K562 (cell line): ENCODE data around the gene NUBP2. TPM values are rescaled to one million over a fixed set of nuclear protein-coding genes. Genes with fewer than 3 reads are reported as not detected.

Experiments used
- ATAC-seq: fragments of 200-7000 bp; cut with Tn5 transposase; 3 replicates; pipeline ENCODE4 v1.9.1; 2020; ENCODE audit warnings: moderate library complexity
- BruUV-seq: library from RNA; stranded (reverse); fragments of 400-500 nt; replicated peaks from 2 replicates; lab custom pipeline; 2021; lab: Mats Ljungman, UMichigan
- CTCF ChIA-PET: fragments of 300-600 bp; formaldehyde crosslinking; extraction: SDS; loops from one replicate; lab custom pipeline; 2021; ENCODE audit warnings: low intra/inter-chr PET ratio; lab: Yijun Ruan, JAX
- POLR2A ChIA-PET: fragments of 300-600, 350-650 bp; sonication (Branson Sonifier 250); formaldehyde crosslinking; extraction: SDS; loops from one replicate; lab custom pipeline; 2021; ENCODE audit warnings: antibody characterized with exemption, inconsistent platforms; lab: Yijun Ruan, JAX
- DNase-seq, 4 experiments: peaks; one replicate each; pipeline versions ENCODE4 v3.0.0 to v3.0.0-alpha.2; 2011 to 2018; ENCODE audit warnings: low spot score in 3 of 4, mixed read lengths in 3 of 4; ENCODE audit errors: extremely low read depth in 1 of 4
- FAIRE-seq: peaks from 2 replicates; lab custom pipeline; 2011; peaks lifted over from hg19 to GRCh38; lab: Jason Lieb, UNC
- H2AFZ ChIP-seq: 2 replicates; pipeline ENCODE4 v1.6.0; 2011; ENCODE audit warnings: low read depth, low read length, control low read depth, inconsistent platforms
- H3K27ac ChIP-seq: fragments of 200-600 bp; 3 replicates; pipeline ENCODE4 v1.8.0; 2011; ENCODE audit warnings: low read depth, mild to moderate bottlenecking, control low read depth, inconsistent platforms, low read length, moderate library complexity, mixed read lengths; ENCODE audit errors: extremely low read depth
- H3K27me3 ChIP-seq, 2 experiments: fragments of 300-600 bp in 1 of 2; 2 replicates in 1 of 2; 3 replicates in 1 of 2; pipeline versions ENCODE4 v1.6.0 to v1.8.0; 2011; ENCODE audit warnings: inconsistent platforms in 2 of 2, low read length in 2 of 2, mild to moderate bottlenecking in 1 of 2, mixed read lengths in 1 of 2, moderate library complexity in 1 of 2; ENCODE audit not compliant: control insufficient read depth in 2 of 2, insufficient read depth in 2 of 2
- H3K36me3 ChIP-seq: fragments of 300-600 bp; 3 replicates; pipeline ENCODE4 v1.8.0; 2011; ENCODE audit warnings: mild to moderate bottlenecking, low read length, inconsistent platforms; ENCODE audit not compliant: control insufficient read depth, insufficient read depth
- H3K4me1 ChIP-seq, 2 experiments: fragments of 200-600 bp in 1 of 2; replicated peaks in 1 of 2; 2 replicates in 1 of 2; 3 replicates in 1 of 2; pipeline versions ENCODE4 v1.5.1 to v1.8.0; 2011; ENCODE audit warnings: inconsistent platforms in 2 of 2, low read length in 2 of 2, mild to moderate bottlenecking in 1 of 2, mixed read lengths in 1 of 2, moderate library complexity in 1 of 2; ENCODE audit not compliant: control insufficient read depth in 2 of 2, insufficient read depth in 2 of 2
- H3K4me2 ChIP-seq: 2 replicates; pipeline ENCODE4 v1.6.1; 2011; ENCODE audit warnings: low read length, control low read depth, inconsistent platforms, mixed read lengths; ENCODE audit not compliant: insufficient read depth
- H3K4me3 ChIP-seq: fragments of 200-600 bp; sonication (generic), shearing (Covaris generic); 2 replicates; pipeline ENCODE4 v1.5.1; 2016; ENCODE audit warnings: control low read depth, inconsistent platforms
- H3K79me2 ChIP-seq: fragments of 200-600 bp; 3 replicates; pipeline ENCODE4 v1.8.0; 2011; ENCODE audit warnings: low read length, inconsistent platforms; ENCODE audit not compliant: control insufficient read depth, insufficient read depth
- H3K9ac ChIP-seq, 2 experiments: 2 replicates each; pipeline versions ENCODE4 v1.6.0 to v1.6.1; 2011; ENCODE audit warnings: low read depth in 2 of 2, low read length in 2 of 2, control low read depth in 1 of 2, inconsistent platforms in 1 of 2, mild to moderate bottlenecking in 1 of 2, mixed read lengths in 1 of 2; ENCODE audit not compliant: insufficient read depth in 1 of 2
- H3K9me1 ChIP-seq: one replicate; pipeline ENCODE4 v1.6.0; 2011; ENCODE audit warnings: inconsistent platforms, mild to moderate bottlenecking, low read length, moderate library complexity; ENCODE audit not compliant: control insufficient read depth, insufficient read depth
- H3K9me3 ChIP-seq: replicated peaks from 2 replicates; pipeline ENCODE4 v1.5.1; 2011; ENCODE audit warnings: low read depth, low read length, inconsistent platforms; ENCODE audit not compliant: control insufficient read depth, insufficient read depth
- H4K20me1 ChIP-seq: replicated peaks from 2 replicates; pipeline ENCODE4 v1.6.1; 2011; ENCODE audit warnings: low read length, inconsistent platforms, mixed read lengths; ENCODE audit not compliant: control insufficient read depth, insufficient read depth
- ATF4 ChIP-seq: fragments of 450-650 bp; formaldehyde crosslinking; IDR thresholded peaks from 2 replicates; pipeline ENCODE4 v1.4.0; 2022; ENCODE audit warnings: mild to moderate bottlenecking, moderate library complexity
- HMBOX1 ChIP-seq: sonication (generic); IDR thresholded peaks from 2 replicates; pipeline ENCODE4 v1.6.1; 2016
- HMG20B ChIP-seq: fragments of 250-450 bp; sonication (Bioruptor Pico); IDR thresholded peaks from 2 replicates; pipeline ENCODE4 v1.5.0; 2021; ENCODE audit warnings: mild to moderate bottlenecking
- KDM1A ChIP-seq, 2 experiments: fragments of 450-650 bp; IDR thresholded peaks; 2 replicates each; pipeline ENCODE4 v1.6.1; 2016; ENCODE audit warnings: mild to moderate bottlenecking in 2 of 2
- MEF2A ChIP-seq: IDR thresholded peaks from 2 replicates; pipeline ENCODE4 v1.6.1; 2011; ENCODE audit warnings: low read depth, mild to moderate bottlenecking, low read length, moderate library complexity; ENCODE audit not compliant: control insufficient read depth
- NEUROD1 ChIP-seq: fragments of 150-350 bp; IDR thresholded peaks from 2 replicates; pipeline ENCODE4 v1.6.1; 2014; ENCODE audit warnings: borderline replicate concordance, low read length, low read depth; ENCODE audit not compliant: partially characterized antibody
- NR2C2 ChIP-seq, 2 experiments: fragments of 200-800 bp in 1 of 2; sonication (Bioruptor generic) in 1 of 2; sonication (generic) in 1 of 2; formaldehyde crosslinking in 1 of 2; IDR thresholded peaks; 2 replicates each; pipeline versions ENCODE4 v1.6.1 to v1.8.0; 2016 to 2022; ENCODE audit warnings: mild to moderate bottlenecking in 1 of 2, missing compliant biosample characterization in 1 of 2, missing genetic modification characterization in 1 of 2, missing genetic modification reagents in 1 of 2
- PRMT5 ChIP-seq: sonication (generic); formaldehyde crosslinking; IDR thresholded peaks from 2 replicates; pipeline ENCODE4 v1.5.0; 2020; ENCODE audit warnings: missing genetic modification reagents
- PYGO2 ChIP-seq: fragments of 450-650 bp; IDR thresholded peaks from 2 replicates; pipeline ENCODE4 v1.6.1; 2016; ENCODE audit warnings: mild to moderate bottlenecking, missing genetic modification characterization, moderate library complexity, missing compliant biosample characterization
- STAT5B ChIP-seq: fragments of 250-450 bp; sonication (Bioruptor Pico); IDR thresholded peaks from 2 replicates; pipeline ENCODE4 v1.8.0; 2021; ENCODE audit warnings: mild to moderate bottlenecking, inconsistent platforms
- TFAM ChIP-seq: fragments of 250-450 bp; sonication (Bioruptor Pico); conservative IDR thresholded peaks from 2 replicates; pipeline ENCODE4 v1.5.0; 2021; ENCODE audit warnings: mild to moderate bottlenecking, moderate library complexity
- TRIM24 ChIP-seq, 2 experiments: fragments of 450-650 bp; IDR thresholded peaks; 2 replicates each; pipeline ENCODE4 v1.6.1; 2016
- ZNF316 ChIP-seq: fragments of 450-650 bp; IDR thresholded peaks from 2 replicates; pipeline ENCODE4 v1.6.1; 2016
- ZNF507 ChIP-seq: conservative IDR thresholded peaks from 2 replicates; pipeline ENCODE4 v1.6.1; 2017; ENCODE audit warnings: missing genetic modification characterization, missing compliant biosample characterization
- ZNF592 ChIP-seq: fragments of 450-650 bp; IDR thresholded peaks from 2 replicates; pipeline ENCODE4 v1.6.1; 2017; ENCODE audit warnings: antibody characterized with exemption, mild to moderate bottlenecking
- whole genome bisulfite sequencing: fragments of 100-300 bp; shearing (Covaris generic); methylation state at CpG from one replicate; pipeline ENCODE4 v1.1.6; 2016; ENCODE audit warnings: low coverage, mixed read lengths; ENCODE audit not compliant: insufficient coverage; ENCODE audit errors: missing lambda C conversion rate; 5-methylcytosine and 5-hydroxymethylcytosine counted together
- in situ Hi-C: fragments of 300-500 bp; cut with MboI; formaldehyde crosslinking; loops from 4 replicates; pipeline ENCODE4 v1.15.0; 2018; ENCODE audit warnings: inconsistent platforms, mixed read lengths
- intact Hi-C: fragments of 100-400 bp; cut with micrococcal nuclease; formaldehyde crosslinking; loops from 2 replicates; pipeline ENCODE4 v1.14.2; 2022
- polyA plus RNA-seq, 8 experiments: library from polyadenylated mRNA; depleted of rRNA in 4 of 8; stranded (reverse) in 5 of 8; unstranded in 3 of 8; fragments of >200 nt; fragmentation: Nextera tagmentation in 2 of 8; fragmentation: Illumina TruSeq in 1 of 8; extraction: Ambion mirVana in 2 of 8; extraction: Trizol in 1 of 8; gene quantifications; 2 replicates each; pipeline versions ENCODE4 v1.2.1 to v1.2.3, GENCODE V29; 2011 to 2014; ENCODE audit warnings: inconsistent platforms in 1 of 8, missing spikeins in 1 of 8
- total RNA-seq, 7 experiments: library from RNA; depleted of rRNA in 6 of 7; stranded (reverse); fragments of >200 nt in 6 of 7; fragmentation: Illumina TruSeq in 2 of 7; extraction: Trizol in 2 of 7; gene quantifications; 2 replicates each; pipeline versions ENCODE4 v1.2.1 to v1.2.3, GENCODE V29; 2011 to 2021; ENCODE audit warnings: low replicate concordance in 1 of 7

Gene NUBP2
- total and polyA plus RNA-seq, 9 of the 15 experiments (the other 6 are each of a cell fraction or from before 2014, with no cell fraction given), result 1.8 to 115 (median 24.0) TPM

GRCh38 chr16:1790261-1790610, 7.5 kb downstream of the NUBP2 start:
- Histone ChIP-seq H3K27me3 (no peaks in the 10 kb centered on the region), H3K9ac (no peak overlapping the region), H3K36me3 (peaks cover 50% of the 10 kb centered on the region; the same call in 1 of the 3 replicates), H3K27ac (no peak overlapping the region), H3K4me2 (no peak overlapping the region), H3K4me3 (no peak overlapping the region), H3K9me1 (no peaks in the 10 kb centered on the region), H3K4me1 (peaks cover 0 to 80% of the 10 kb centered on the region in 2 experiments; a peak in 2 of 5 replicates), H3K79me2 (peaks cover 20% of the 10 kb centered on the region), H3K9me3 (no peaks in the 10 kb centered on the region), H4K20me1 (no peaks in the 10 kb centered on the region; the same call in 1 of the 2 replicates), H2AFZ (no peak overlapping the region)
- TF ChIP-seq TRIM24 (IDR thresholded peaks at IDR 0.05) (no peak), PYGO2 (tag) (no peak), STAT5B (CRISPR knock-in tag) (no peak), HMG20B (CRISPR knock-in tag) (no peak), ZNF592 (no peak), ZNF316 (no peak), TFAM (CRISPR knock-in tag) (no peak), NEUROD1 (no peak), MEF2A (no peak), ATF4 (CRISPR knock-in tag) (no peak), PRMT5 (no peak), KDM1A (IDR thresholded peaks at IDR 0.05) (no peak), HMBOX1 (no peak), ZNF507 (no peak), NR2C2 (CRISPR knock-in tag; IDR thresholded peaks at IDR 0.05) (no peak), NR2C2 (tag; IDR thresholded peaks at IDR 0.05) (no peak)
- DNase-seq, result no peak
- FAIRE-seq, result no peak
- no TSS peak for BruUV-seq
- in situ Hi-C loops, result no loop called here
- ChIA-PET POLR2A (interaction anchor here (1.6 kb wide), 1 partner anchor 12 kb away, joined by 8 read pairs; no protein-coding TSS in a partner anchor), CTCF (no interaction called here)
- no peak for ATAC-seq
- intact Hi-C loops, result no loop called here
- 86% methylated on average over 11 of the region's 15 CpGs for WGBS
